ENCODE measurements around the gene ADAMTS4. TPM values are rescaled to one million over a fixed set of nuclear protein-coding genes. Genes with fewer than 3 reads are reported as not detected.

Gene ADAMTS4
- total RNA-seq, 2 experiments from 2014 or later: 0.28 to 0.60 TPM

GRCh38 chr1:161222175-161223019, 23.5 kb upstream of the ADAMTS4 start:
- ChIA-PET POLR2A (no interaction called here), CTCF (interaction anchor here (0.8 to 1.6 kb wide), 2 partner anchors 12 to 56 kb away, joined by 4 read pairs; partner anchors contain the start of gene PPOX)
- Histone ChIP-seq H3K9me3 (ENCODE audit: control insufficient read depth in 1 of 2, insufficient read depth in 1 of 2, low read length in 2 of 2) (no peaks in the 10 kb centered on the region), H3K36me3 (ENCODE audit: insufficient read depth, low read length) (no peaks in the 10 kb centered on the region), H3K27ac (ENCODE audit: low read depth in 1 of 2, low read length in 2 of 2) (no peak overlapping the region), H3K27me3 (ENCODE audit: control insufficient read depth in 1 of 2, insufficient read depth in 2 of 2, low read length in 2 of 2) (no peaks in the 10 kb centered on the region), H3K4me3 (ENCODE audit: low read length) (no peak overlapping the region), H3K4me1 (ENCODE audit: insufficient read depth, low read length) (peaks cover 50% of the 10 kb centered on the region)
- intact Hi-C loops (cut with DNase I, micrococcal nuclease): loop anchor here (5.0 to 10.0 kb wide), 2 partner anchors 45 to 522 kb away; partner anchors contain the start of genes DUSP12 (in 2 of the 2) and B4GALT3 (in 1 of the 2)
- Mint-ChIP-seq H3K4me1 (ENCODE audit: low read depth) (peaks cover 57% of the 10 kb centered on the region), H3K9me3 (no peaks in the 10 kb centered on the region), H3K27ac (no peak overlapping the region), H3K4me3 (no peak overlapping the region), H3K27me3 (no peaks in the 10 kb centered on the region), H3K36me3 (ENCODE audit: low read depth) (peaks cover 4% of the 10 kb centered on the region)
- ATAC-seq (ENCODE audit: poor library complexity): no peak
- DNase-seq: no peak
- TF ChIP-seq, protein P1, sequence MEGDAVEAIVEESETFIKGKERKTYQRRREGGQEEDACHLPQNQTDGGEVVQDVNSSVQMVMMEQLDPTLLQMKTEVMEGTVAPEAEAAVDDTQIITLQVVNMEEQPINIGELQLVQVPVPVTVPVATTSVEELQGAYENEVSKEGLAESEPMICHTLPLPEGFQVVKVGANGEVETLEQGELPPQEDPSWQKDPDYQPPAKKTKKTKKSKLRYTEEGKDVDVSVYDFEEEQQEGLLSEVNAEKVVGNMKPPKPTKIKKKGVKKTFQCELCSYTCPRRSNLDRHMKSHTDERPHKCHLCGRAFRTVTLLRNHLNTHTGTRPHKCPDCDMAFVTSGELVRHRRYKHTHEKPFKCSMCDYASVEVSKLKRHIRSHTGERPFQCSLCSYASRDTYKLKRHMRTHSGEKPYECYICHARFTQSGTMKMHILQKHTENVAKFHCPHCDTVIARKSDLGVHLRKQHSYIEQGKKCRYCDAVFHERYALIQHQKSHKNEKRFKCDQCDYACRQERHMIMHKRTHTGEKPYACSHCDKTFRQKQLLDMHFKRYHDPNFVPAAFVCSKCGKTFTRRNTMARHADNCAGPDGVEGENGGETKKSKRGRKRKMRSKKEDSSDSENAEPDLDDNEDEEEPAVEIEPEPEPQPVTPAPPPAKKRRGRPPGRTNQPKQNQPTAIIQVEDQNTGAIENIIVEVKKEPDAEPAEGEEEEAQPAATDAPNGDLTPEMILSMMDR (IDR thresholded peaks at IDR 0.05): no peak

- no peaks in the 10 kb centered on the region for H3K27me3 ChIP-seq (ENCODE audit: control insufficient read depth in 1 of 2, insufficient read depth in 2 of 2, low read length in 2 of 2)
- H3K4me1 Mint-ChIP-seq (ENCODE audit: low read depth): peaks cover 54% of the 10 kb centered on the region
- TF ChIP-seq, protein P1 (IDR thresholded peaks at IDR 0.05): no peak
- H3K4me3 Mint-ChIP-seq: no peak overlapping the region
- H3K27ac ChIP-seq (ENCODE audit: low read depth in 1 of 2, low read length in 2 of 2): no peak overlapping the region
- ChIA-PET POLR2A (interaction anchor here (2.6 kb wide), 1 partner anchor 17 kb away, joined by 22 read pairs; the partner anchor contains the start of gene NDUFS2), CTCF (interaction anchor here (1.0 kb wide), 1 partner anchor 10 kb away, joined by 3 read pairs; no protein-coding TSS in a partner anchor)
- H3K27me3 Mint-ChIP-seq: no peaks in the 10 kb centered on the region
- no peaks in the 10 kb centered on the region for H3K9me3 ChIP-seq (ENCODE audit: control insufficient read depth in 1 of 2, insufficient read depth in 1 of 2, low read length in 2 of 2)
- H3K4me1 ChIP-seq (ENCODE audit: insufficient read depth, low read length): peaks cover 41% of the 10 kb centered on the region
- DNase-seq (no peak), ATAC-seq (ENCODE audit: poor library complexity) (no peak)
- peak overlapping the region; percentile 91 for H3K27ac Mint-ChIP-seq
- intact Hi-C loops (cut with DNase I, micrococcal nuclease): loop anchor here (5.0 to 10.0 kb wide), 2 partner anchors 43 to 525 kb away; partner anchors contain the start of genes DUSP12 (in 2 of the 2) and B4GALT3 (in 1 of the 2)
- H3K4me3 ChIP-seq (ENCODE audit: low read length): no peak overlapping the region
- no peaks in the 10 kb centered on the region for H3K9me3 Mint-ChIP-seq
- peaks cover 4% of the 10 kb centered on the region for H3K36me3 Mint-ChIP-seq (ENCODE audit: low read depth)
- H3K36me3 ChIP-seq (ENCODE audit: insufficient read depth, low read length): no peaks in the 10 kb centered on the region
Measured at GRCh38 chr1:161220002-161220401, 21.1 kb upstream of the ADAMTS4 start.

DNA sequence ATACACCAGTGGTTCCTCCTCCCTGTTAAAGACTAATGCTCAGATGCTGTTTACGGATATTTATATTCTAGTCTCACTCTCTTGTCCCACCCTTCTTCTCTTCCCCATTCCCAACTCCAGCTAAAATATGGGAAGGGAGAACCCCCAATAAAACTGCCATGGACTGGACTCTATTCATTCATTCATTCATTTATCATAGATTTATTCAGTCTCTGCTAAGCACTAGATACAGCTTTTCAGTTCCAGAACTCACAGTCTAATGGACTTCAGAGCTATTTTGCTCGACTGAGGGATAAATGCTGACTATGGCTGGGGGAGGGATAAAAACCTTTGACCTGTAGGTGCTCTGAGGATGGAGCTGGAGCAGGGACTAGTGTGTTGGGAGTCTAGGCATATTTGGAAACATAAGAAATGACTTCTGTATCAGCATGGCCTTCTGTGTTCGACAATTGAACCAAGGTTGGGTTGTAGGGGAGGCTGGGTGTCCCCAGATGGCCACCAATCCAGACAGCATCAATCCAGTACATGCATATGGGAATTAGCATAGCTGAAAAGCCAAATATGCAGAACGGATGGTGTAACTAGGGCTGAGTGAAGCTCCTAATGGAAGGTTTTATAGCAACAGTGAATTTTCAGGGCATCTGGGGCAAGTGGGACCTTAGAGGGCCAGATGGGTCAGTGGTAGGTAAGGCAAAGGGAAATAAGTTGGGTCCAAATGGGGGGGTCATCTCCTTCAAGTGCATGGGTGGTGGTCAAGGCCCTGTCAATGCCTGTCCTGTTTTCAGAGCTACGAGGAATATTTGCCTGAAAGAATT, 20.4 kb upstream of the ADAMTS4 start:
- no peaks in the 10 kb centered on the region for H3K9me3 Mint-ChIP-seq
- no peak overlapping the region for H3K4me3 Mint-ChIP-seq
- Histone ChIP-seq H3K4me1 (ENCODE audit: insufficient read depth, low read length) (peaks cover 43% of the 10 kb centered on the region), H3K4me3 (ENCODE audit: low read length) (no peak overlapping the region), H3K9me3 (ENCODE audit: control insufficient read depth in 1 of 2, insufficient read depth in 1 of 2, low read length in 2 of 2) (no peaks in the 10 kb centered on the region), H3K27me3 (ENCODE audit: control insufficient read depth in 1 of 2, insufficient read depth in 2 of 2, low read length in 2 of 2) (no peaks in the 10 kb centered on the region), H3K27ac (ENCODE audit: low read depth in 1 of 2, low read length in 2 of 2) (no peak overlapping the region), H3K36me3 (ENCODE audit: insufficient read depth, low read length) (peaks cover 6% of the 10 kb centered on the region)
- H3K4me1 Mint-ChIP-seq (ENCODE audit: low read depth): peaks cover 55% of the 10 kb centered on the region
- ATAC-seq (ENCODE audit: poor library complexity): no peak
- intact Hi-C loops (cut with DNase I, micrococcal nuclease): no loop called here
- H3K27me3 Mint-ChIP-seq: no peaks in the 10 kb centered on the region
- TF ChIP-seq, protein P1 (IDR thresholded peaks at IDR 0.05): no peak
- H3K27ac Mint-ChIP-seq: peak overlapping the region; percentile 91
- no peak for DNase-seq
- ChIA-PET CTCF (interaction anchor here (1.5 kb wide), 1 partner anchor 8 kb away, joined by 3 read pairs; no protein-coding TSS in a partner anchor), POLR2A (interaction anchor here (2.6 kb wide), 1 partner anchor 17 kb away, joined by 22 read pairs; the partner anchor contains the start of gene NDUFS2)
- H3K36me3 Mint-ChIP-seq (ENCODE audit: low read depth): peaks cover 9% of the 10 kb centered on the region
